Measurements from ENCODE around the gene PRKCA. TPM values are rescaled to one million over a fixed set of nuclear protein-coding genes. Genes with fewer than 3 reads are reported as not detected.

PRKCA gene
- total RNA-seq, 4 donors from 2014 or later = 55.8 to 90.7 (median 66.7) TPM

DNA sequence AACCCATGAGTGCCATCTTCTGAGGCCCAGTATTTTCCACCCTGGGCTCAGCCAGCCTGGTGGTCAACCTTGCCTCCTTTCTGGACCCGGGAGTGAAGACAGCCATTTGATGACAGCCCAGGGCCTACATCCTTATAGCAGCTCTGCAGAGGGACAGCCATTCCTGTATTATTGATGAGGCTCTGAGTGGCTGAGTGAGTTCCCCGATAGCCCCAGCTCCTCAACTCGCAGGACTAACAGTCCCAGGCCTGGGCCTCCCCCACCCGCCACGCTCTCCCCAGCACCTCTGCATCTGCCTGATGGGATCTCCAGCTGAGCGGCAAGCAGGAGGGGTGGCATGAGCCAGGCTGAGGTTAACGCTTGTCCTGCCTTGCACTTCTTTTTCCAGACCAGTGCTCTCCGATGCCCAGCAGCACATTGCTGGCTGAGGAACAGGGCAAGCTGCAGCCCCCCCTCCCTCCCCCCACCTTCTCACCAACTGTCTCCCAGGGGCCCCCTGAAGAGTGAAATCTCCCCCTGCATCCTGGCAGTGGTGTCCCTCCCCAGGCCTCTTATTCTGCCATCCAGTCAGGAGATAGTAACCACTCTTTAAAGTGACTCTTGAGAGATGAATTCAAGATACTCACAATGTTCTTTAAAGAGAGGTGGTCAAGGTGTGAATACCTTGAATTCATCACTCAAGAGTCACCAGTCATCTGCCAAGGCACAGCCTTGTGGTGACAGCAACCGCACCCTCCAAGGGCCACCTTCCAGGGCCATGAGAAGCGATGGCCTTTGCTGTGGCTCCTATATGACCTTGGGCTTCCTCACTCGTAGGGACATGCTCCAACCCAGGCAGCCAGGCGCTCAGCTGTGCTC lies 556.0 kb downstream of the PRKCA start:
- 85 to 87% methylated on average over 11 to 12 of the region's 12 CpGs for WGBS, 2 donors
- no peak overlapping the region for H3K27ac ChIP-seq
- TF ChIP-seq, protein P1, sequence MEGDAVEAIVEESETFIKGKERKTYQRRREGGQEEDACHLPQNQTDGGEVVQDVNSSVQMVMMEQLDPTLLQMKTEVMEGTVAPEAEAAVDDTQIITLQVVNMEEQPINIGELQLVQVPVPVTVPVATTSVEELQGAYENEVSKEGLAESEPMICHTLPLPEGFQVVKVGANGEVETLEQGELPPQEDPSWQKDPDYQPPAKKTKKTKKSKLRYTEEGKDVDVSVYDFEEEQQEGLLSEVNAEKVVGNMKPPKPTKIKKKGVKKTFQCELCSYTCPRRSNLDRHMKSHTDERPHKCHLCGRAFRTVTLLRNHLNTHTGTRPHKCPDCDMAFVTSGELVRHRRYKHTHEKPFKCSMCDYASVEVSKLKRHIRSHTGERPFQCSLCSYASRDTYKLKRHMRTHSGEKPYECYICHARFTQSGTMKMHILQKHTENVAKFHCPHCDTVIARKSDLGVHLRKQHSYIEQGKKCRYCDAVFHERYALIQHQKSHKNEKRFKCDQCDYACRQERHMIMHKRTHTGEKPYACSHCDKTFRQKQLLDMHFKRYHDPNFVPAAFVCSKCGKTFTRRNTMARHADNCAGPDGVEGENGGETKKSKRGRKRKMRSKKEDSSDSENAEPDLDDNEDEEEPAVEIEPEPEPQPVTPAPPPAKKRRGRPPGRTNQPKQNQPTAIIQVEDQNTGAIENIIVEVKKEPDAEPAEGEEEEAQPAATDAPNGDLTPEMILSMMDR (IDR thresholded peaks at IDR 0.05) = no peak
- TF ChIP-seq POLR2A (IDR thresholded peaks at IDR 0.05) = no peak
- TF ChIP-seq EP300 (IDR thresholded peaks at IDR 0.05) = no peak
- H3K9me3 ChIP-seq = peaks cover 0 to 14% (median 0%) of the 10 kb centered on the region in 4 donors
- H3K4me3 ChIP-seq = no peak overlapping the region
- no peaks in the 10 kb centered on the region for H3K27me3 ChIP-seq
- DNase-seq (ENCODE audit: low spot score in 2 of 2) = no peak
- no peaks in the 10 kb centered on the region for H3K36me3 ChIP-seq
- no peaks in the 10 kb centered on the region for H3K4me1 ChIP-seq

DNA sequence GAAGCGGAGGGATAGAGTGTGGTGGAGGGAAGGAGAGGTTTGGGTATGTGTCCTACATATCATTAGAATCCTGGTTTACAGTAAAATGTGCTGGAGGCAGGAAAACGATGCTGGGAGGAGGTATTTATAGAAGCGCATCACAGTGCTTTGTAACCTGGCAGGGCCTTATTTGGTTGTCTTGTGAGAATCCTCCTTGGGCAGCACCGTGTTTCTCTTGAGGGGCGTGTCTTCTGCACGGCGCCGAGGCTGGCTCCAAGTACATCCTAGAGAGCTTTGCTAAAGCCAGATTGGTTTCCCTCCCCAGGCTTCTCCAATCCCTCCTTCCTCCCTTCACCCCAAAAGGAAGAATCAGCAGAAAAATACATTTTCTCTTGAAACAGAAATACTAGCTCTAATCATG lies 556.9 kb downstream of the PRKCA start:
- H3K27ac ChIP-seq = no peak overlapping the region
- no peaks in the 10 kb centered on the region for H3K36me3 ChIP-seq
- H3K4me3 ChIP-seq = no peak overlapping the region
- no peak for TF ChIP-seq POLR2A (IDR thresholded peaks at IDR 0.05)
- TF ChIP-seq, protein P1 (IDR thresholded peaks at IDR 0.05) = no peak
- no peak for TF ChIP-seq EP300 (IDR thresholded peaks at IDR 0.05)
- peaks cover 0 to 19% (median 0%) of the 10 kb centered on the region in 4 donors for H3K9me3 ChIP-seq
- DNase-seq (ENCODE audit: low spot score in 2 of 2) = no peak
- H3K27me3 ChIP-seq = no peaks in the 10 kb centered on the region
- 75 to 76% methylated on average over 8 of the region's 8 CpGs for WGBS, 2 donors
- H3K4me1 ChIP-seq = no peaks in the 10 kb centered on the region

DNA sequence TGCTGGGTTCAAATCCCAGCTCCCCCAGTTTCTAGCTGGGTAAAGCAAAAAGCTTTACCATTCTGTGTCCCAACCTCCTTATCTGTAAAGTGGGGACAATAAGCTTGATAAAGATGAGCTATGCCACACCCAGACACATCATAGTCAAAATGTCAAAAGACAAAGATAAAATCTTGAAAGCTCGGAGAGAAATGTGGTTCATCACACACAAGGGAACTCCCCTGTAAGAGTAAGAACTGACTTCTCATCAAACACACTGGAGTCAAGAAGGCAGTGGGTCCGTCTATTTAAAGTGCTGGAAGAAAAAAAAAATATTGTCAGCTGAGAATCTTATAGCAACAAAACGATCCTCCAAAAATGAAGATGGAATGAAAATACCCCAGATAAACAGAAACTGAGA lies 557.8 kb downstream of the PRKCA start:
- TF ChIP-seq EP300 (IDR thresholded peaks at IDR 0.05) = no peak
- TF ChIP-seq, protein P1 (IDR thresholded peaks at IDR 0.05) = no peak
- no peak for TF ChIP-seq POLR2A (IDR thresholded peaks at IDR 0.05)
- peaks cover 0 to 15% (median under 1%) of the 10 kb centered on the region in 4 donors for H3K9me3 ChIP-seq
- H3K4me3 ChIP-seq = no peak overlapping the region
- no peaks in the 10 kb centered on the region for H3K27me3 ChIP-seq
- no peak for DNase-seq (ENCODE audit: low spot score in 2 of 2)
- no peaks in the 10 kb centered on the region for H3K36me3 ChIP-seq
- 77 to 78% methylated on average over 3 of the region's 3 CpGs for WGBS, 2 donors
- no peaks in the 10 kb centered on the region for H3K4me1 ChIP-seq
- no peak overlapping the region for H3K27ac ChIP-seq

Small RNA genes within 50 kb of the gene (small RNA-seq; reads per million reads assigned to genes)
- gene MIR634 = not detected
- not detected for gene RN7SL735P
- not detected for gene RNA5SP444
- gene RNA5SP445 = not detected
- gene RNU6-928P = not detected

Other genes starting within 250 kb of the PRKCA start
- 10 to 100 TPM; 26.0 to 46.8 (median 34.2) TPM for gene CEP112, start 110.5 kb upstream of the PRKCA start, total RNA-seq
- not detected for gene APOH, start 73.2 kb upstream of the PRKCA start, total RNA-seq